Neural crest cell (in vitro differentiated cells): Measurements from ENCODE around the gene AMOTL1. TPM values are rescaled to one million over a fixed set of nuclear protein-coding genes. Genes with fewer than 3 reads are reported as not detected.

ENCODE experiments used
- DNase-seq: peaks from one replicate; pipeline ENCODE4 v3.0.0; 2021; ENCODE audit warnings: low read depth, mixed read lengths, low spot score
- H3K27ac Mint-ChIP-seq: one replicate; pipeline ENCODE4 v1.8.0; 2021; ENCODE audit warnings: mild to moderate bottlenecking, mixed read lengths; ENCODE audit not compliant: unreplicated experiment
- H3K27me3 Mint-ChIP-seq: 2 replicates; pipeline ENCODE4 v1.8.0; 2021; ENCODE audit warnings: low read depth, mild to moderate bottlenecking, mixed read lengths
- H3K36me3 Mint-ChIP-seq: 2 replicates; pipeline ENCODE4 v1.8.0; 2021; ENCODE audit warnings: low read depth, mild to moderate bottlenecking, mixed read lengths
- H3K4me1 Mint-ChIP-seq: 2 replicates; pipeline ENCODE4 v1.8.0; 2021; ENCODE audit warnings: mixed read lengths
- H3K4me3 Mint-ChIP-seq: one replicate; pipeline ENCODE4 v1.8.0; 2021; ENCODE audit warnings: mild to moderate bottlenecking, mixed read lengths
- H3K9me3 Mint-ChIP-seq: 2 replicates; pipeline ENCODE4 v1.8.0; 2021; ENCODE audit warnings: mixed read lengths
- CTCF ChIP-seq: fragments of 200-600 bp; sonication (generic); conservative IDR thresholded peaks from 2 replicates; pipeline ENCODE4 v1.5.0; 2021; ENCODE audit warnings: antibody characterized with exemption, mild to moderate bottlenecking
- total RNA-seq: library from RNA; stranded (reverse); gene quantifications from 2 replicates; pipeline ENCODE4 v1.2.1, GENCODE V29; 2021

Gene AMOTL1
- total RNA-seq, 1 donor from 2014 or later = 67.5 TPM

GRCh38 chr11:94757037-94757735 is 11.0 kb upstream of the AMOTL1 start:
- no peak overlapping the region for H3K27ac Mint-ChIP-seq

GRCh38 chr11:94758666-94759065 is 9.5 kb upstream of the AMOTL1 start:
- H3K9me3 Mint-ChIP-seq = no peaks in the 10 kb centered on the region
- H3K4me1 Mint-ChIP-seq = peaks cover 20% of the 10 kb centered on the region
- no peaks in the 10 kb centered on the region for H3K36me3 Mint-ChIP-seq
- H3K27ac Mint-ChIP-seq = no peak overlapping the region
- H3K4me3 Mint-ChIP-seq = no peak overlapping the region
- TF ChIP-seq CTCF = no peak
- DNase-seq = no peak
- H3K27me3 Mint-ChIP-seq = no peaks in the 10 kb centered on the region

More at GRCh38 chr11:94757037-94757735, 11.0 kb upstream of the AMOTL1 start:
- Mint-ChIP-seq H3K36me3 (no peaks in the 10 kb centered on the region), H3K9me3 (no peaks in the 10 kb centered on the region), H3K4me3 (no peak overlapping the region), H3K4me1 (peaks cover 15% of the 10 kb centered on the region), H3K27me3 (no peaks in the 10 kb centered on the region)
- TF ChIP-seq CTCF = no peak
- no peak for DNase-seq

GRCh38 chr11:94759522-94759921 is 8.6 kb upstream of the AMOTL1 start:
- no peak for TF ChIP-seq CTCF
- Mint-ChIP-seq H3K4me1 (peaks cover 24% of the 10 kb centered on the region), H3K27ac (no peak overlapping the region)

GRCh38 chr11:94760296-94760695 is 7.9 kb upstream of the AMOTL1 start:
- DNase-seq = no peak
- Mint-ChIP-seq H3K4me1 (peaks cover 24% of the 10 kb centered on the region), H3K27me3 (no peaks in the 10 kb centered on the region), H3K36me3 (no peaks in the 10 kb centered on the region), H3K9me3 (no peaks in the 10 kb centered on the region), H3K27ac (no peak overlapping the region), H3K4me3 (no peak overlapping the region)
- no peak for TF ChIP-seq CTCF

More at GRCh38 chr11:94759522-94759921, 8.6 kb upstream of the AMOTL1 start:
- H3K36me3 Mint-ChIP-seq = no peaks in the 10 kb centered on the region
- DNase-seq = no peak
- H3K4me3 Mint-ChIP-seq = no peak overlapping the region
- H3K9me3 Mint-ChIP-seq = no peaks in the 10 kb centered on the region
- H3K27me3 Mint-ChIP-seq = no peaks in the 10 kb centered on the region

- Mint-ChIP-seq H3K27ac (no peak overlapping the region), H3K4me1 (peaks cover 24% of the 10 kb centered on the region), H3K27me3 (no peaks in the 10 kb centered on the region), H3K9me3 (no peaks in the 10 kb centered on the region), H3K4me3 (peak overlapping the region; percentile 20), H3K36me3 (no peaks in the 10 kb centered on the region)
- TF ChIP-seq CTCF = peak; percentile 31
- DNase-seq = no peak
Observed at GRCh38 chr11:94762208-94762607, 5.9 kb upstream of the AMOTL1 start.
